CD4-positive, alpha-beta T cell treated with Interleukin-2 at 100 ng/mL for 4 hours (primary cell): ENCODE results near the gene CROCC.
"Not testable (repeated sequence)": the region's sequence is repeated elsewhere in the genome, so short reads cannot be mapped to it uniquely, and the experiment has no call there.

Source experiments
- DNase-seq: peaks from one replicate; pipeline ENCODE4 v3.0.0-alpha.2; 2020; ENCODE audit warnings: low spot score

The CROCC gene, protein sequence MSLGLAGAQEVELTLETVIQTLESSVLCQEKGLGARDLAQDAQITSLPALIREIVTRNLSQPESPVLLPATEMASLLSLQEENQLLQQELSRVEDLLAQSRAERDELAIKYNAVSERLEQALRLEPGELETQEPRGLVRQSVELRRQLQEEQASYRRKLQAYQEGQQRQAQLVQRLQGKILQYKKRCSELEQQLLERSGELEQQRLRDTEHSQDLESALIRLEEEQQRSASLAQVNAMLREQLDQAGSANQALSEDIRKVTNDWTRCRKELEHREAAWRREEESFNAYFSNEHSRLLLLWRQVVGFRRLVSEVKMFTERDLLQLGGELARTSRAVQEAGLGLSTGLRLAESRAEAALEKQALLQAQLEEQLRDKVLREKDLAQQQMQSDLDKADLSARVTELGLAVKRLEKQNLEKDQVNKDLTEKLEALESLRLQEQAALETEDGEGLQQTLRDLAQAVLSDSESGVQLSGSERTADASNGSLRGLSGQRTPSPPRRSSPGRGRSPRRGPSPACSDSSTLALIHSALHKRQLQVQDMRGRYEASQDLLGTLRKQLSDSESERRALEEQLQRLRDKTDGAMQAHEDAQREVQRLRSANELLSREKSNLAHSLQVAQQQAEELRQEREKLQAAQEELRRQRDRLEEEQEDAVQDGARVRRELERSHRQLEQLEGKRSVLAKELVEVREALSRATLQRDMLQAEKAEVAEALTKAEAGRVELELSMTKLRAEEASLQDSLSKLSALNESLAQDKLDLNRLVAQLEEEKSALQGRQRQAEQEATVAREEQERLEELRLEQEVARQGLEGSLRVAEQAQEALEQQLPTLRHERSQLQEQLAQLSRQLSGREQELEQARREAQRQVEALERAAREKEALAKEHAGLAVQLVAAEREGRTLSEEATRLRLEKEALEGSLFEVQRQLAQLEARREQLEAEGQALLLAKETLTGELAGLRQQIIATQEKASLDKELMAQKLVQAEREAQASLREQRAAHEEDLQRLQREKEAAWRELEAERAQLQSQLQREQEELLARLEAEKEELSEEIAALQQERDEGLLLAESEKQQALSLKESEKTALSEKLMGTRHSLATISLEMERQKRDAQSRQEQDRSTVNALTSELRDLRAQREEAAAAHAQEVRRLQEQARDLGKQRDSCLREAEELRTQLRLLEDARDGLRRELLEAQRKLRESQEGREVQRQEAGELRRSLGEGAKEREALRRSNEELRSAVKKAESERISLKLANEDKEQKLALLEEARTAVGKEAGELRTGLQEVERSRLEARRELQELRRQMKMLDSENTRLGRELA (N-terminal part only)

DNA sequence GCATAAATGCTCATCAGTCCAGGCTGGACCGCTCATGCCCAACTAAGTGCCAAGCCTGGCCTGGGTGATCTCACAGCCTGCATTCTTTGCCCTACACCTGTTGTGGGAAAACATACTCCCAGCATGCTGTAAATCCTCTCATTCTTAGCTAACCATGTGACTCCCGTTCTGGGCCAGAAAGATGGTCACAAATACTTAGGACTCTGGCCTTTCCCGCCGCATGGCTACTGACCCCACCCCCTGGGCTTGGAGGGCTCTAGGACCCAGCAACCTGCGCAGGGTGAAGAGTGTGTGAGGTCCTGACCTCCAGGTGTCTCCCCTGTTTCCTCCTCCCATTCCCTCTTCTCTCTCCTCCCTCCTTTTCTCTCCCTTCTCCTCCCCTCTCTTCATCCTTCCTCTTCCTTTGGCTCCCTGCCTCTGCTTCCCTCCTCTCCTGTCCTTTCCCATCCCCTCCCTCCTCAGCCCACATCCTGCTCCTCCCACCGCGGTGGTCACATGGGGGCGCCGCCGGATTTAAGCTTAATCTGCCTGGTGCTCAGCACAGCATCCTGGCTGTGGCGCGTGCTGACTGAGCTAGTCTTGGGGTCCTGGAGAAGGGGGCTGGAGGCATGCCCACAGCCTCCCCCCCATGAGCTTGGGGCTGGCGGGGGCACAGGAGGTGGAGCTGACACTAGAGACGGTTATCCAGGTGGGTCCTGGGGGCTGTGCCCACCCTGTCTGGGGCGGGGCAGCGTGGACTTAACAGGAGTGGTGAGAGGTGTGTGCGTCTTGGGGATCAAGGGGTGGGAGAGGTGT lies at the start of gene CROCC:
CROCC (plus strand) TSS at position 541 of the 795 bp plus-strand sequence; CDS start at position 629, 88 bp downstream.
- DNase-seq = peak; percentile 26

DNA sequence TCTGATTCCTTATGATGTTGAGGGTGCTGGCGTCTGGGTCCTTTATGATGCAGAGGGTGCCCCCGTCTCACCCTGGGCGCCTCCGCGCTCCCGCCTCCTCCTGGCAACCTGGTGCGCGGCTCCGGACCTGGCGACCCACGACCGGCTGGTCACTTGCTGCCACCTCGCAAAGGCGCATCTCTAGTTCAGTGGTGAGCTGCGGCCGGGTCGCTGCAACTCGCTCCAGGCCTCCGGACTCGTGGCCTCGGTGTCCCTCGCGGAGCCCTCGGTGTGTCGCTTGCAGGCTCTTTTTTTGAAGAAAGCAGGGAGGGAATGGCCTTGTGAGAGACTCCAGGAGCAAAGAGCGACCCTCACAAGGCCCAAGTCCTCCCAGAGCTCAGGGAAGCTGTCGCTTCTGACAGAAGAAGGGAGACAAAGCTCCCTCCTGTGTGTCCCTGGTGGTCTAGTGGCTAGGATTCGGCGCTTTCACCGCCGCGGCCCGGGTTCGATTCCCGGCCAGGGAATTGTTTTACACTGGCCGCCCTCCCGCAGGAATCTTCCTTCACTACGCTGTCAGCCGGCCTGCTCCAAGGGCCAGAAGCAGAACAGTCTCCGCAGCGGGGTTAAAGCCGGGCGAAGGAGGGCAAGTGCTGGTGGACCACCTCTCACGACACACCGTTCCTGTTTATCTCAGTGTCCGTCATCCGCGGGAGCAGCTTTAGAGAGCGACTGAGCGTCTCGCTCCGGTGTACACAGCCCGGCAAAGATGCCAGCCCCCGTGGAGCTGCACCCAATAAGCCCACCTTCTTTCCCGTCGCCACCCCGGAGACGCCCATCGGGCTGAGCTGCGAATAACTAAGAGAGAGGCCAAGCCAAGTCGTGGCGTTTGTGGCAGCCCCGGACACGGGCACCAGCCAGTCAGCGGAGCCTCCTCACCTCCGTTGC lies 49.3 kb upstream of the CROCC start:
- not testable (repeated sequence) for DNase-seq

DNA sequence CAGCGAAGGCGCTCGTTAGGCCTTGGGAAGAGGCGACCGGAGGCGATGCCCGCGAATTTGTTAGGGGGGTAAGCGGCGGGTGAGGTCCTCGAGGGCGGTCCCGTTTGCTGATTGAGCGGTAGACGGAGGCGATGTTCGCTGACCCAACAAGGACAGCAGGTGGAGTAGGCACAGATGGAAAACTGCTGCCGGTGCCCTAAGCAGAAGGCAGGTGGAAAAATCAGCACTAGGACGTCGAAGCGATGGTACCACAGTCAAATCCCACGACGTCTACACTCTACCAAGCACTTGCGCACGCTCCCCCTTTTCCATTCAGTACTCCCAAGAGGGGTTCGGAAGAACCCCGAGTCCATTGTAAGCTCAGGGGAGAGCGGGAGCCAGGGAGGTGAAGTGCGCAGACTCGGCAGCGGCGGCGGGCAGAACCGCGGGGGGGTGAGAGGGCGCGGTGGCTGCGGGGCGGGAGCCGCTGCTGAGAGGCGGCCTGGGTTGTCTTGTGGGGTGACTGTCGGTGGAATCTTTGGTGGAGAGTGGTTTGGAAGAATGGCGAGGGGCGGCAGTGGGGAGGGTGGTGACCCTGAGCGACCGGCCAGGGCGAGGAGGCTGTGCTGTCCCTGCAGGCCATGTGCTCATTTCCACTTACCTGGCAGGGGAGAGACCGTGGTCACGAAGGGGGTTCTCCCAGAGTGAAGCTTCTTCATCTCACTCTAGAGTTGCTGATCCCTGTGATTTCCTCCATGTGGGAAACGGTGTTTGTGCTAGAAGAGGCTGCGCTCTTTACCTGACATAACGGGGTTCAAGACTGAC lies 48.5 kb upstream of the CROCC start:
- DNase-seq = peak; percentile 36

DNA sequence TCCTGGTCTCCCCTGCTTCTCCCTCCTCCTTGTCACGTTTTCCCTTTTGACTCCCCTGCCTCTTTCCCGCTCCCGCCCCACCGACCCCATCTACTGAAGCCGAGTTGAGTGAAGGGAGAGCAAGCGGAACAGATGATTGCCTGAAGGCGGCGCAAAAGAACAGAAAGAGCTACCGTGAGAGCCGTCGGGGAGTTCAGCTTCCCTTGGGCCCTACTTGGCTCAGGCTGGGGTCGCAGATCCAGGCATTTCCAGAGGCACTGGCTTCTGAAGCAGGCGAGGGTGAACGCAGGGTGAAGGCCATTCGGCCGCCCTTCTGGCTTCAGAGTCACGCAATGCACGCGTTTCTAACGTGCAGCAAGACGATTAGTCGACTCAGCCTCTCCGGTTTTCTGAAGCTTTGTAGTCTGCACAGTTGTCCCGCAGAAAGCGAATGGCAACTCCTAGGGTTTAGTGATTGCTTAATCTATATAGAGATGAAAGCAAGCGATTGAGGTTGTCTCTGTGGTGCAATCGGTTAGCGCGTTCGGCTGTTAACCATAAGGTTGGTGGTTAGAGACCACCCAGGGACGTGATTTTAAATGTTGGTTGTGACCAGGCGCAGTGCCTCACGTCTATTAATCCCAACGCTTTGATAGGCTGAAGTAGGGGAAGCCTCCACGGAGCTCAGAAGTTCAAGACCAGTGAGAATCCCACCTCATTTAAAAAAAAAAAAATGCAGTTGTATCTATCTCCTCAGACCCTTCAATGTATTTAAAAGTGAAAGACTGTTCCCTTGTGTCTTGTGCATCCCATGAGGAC lies 46.6 kb upstream of the CROCC start:
- not testable (repeated sequence) for DNase-seq

DNA sequence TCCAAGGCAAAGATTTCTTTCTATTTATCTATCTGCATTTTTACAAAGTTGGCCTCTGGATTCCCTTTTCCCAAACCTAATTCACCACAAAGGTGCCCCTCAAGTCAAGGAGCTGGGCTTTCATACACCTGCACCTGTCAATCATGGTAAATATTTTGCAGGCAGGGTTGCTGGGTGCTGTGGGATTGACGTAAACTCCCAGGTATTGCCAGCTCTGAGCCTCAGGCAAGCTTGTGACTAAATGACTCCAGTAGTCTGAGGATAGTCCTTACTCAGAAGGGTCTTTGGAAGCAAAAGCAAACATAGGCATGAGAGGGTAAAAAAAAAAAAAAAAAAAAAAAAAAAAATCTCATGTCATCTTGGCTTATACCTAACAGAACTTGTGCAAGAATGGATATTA lies 40.0 kb upstream of the CROCC start:
- DNase-seq = not testable (repeated sequence)

DNA sequence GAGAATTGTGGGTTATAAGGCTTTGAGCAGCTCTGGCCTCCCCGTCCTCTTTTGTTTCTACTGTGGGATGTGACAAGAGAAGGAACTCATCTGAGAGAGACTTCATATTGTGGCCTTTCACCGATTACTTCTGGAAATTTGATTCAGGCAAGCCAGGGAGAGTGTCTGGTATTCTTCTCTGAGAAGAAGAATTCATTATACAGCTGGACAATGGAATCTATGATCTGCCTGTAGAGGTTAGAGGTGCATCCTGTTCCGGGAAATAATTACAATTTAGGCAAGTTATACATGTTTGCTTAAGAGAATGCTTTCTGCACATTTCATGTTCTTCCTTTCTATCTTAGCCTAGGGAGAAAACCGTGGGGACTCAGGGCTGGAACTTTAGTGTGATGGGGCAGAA lies 38.7 kb upstream of the CROCC start:
- no peak for DNase-seq

DNA sequence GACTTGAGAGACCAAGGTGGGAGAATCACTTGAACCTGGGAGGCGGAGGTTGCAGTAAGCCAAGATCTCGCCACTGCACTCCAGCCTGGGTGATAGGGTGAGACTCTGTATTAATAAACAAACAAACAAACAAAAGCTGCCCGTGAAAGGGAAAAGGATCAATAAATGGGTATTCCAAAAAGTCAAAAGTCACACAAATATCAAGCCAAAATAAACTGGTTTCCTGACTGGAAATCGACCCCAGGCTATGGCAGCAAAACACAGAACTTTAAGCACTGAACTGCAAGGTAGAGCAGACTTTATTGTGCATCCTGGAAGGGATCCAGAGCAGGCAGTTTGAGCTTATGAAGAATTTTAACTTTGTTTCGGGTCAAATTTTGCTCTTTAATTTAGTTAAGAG lies 37.2 kb upstream of the CROCC start:
- DNase-seq = not testable (repeated sequence)

DNA sequence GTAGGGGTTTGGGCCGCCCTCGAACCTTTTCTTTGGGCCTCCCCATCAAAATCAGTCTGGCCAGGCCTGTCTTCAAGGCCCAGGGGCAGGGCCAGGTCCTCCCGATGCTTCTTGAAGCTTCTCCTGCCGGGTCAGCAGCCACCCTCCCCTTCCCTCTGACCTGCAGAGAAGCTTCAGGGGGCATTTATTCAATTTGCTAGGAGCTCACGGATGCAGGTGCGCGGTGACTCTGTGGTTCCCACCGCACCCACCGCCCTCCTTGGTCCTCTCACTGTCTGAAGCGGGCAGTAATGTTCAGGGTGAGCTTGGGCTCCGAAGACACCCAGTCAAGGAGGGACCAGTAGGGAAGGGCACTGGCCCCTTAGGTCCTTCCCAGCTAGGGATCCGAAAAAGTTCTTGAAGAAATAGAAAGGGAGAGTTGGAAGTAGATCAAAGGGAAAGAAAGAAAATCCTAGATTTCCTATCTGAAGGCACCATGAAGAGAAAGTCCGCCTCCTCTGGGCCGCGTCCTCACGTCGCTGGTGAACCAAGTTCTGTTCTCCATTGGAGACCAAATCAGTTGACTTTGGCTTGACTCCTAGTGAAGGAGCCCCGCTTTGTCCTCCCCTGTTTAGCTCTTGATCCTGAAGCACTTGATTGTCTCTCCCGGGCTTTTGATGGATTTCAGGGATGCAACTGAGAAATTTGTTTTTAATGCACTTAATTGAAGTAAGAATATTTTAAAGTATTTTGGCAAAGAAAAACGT lies 34.7 kb upstream of the CROCC start:
- no peak for DNase-seq

DNA sequence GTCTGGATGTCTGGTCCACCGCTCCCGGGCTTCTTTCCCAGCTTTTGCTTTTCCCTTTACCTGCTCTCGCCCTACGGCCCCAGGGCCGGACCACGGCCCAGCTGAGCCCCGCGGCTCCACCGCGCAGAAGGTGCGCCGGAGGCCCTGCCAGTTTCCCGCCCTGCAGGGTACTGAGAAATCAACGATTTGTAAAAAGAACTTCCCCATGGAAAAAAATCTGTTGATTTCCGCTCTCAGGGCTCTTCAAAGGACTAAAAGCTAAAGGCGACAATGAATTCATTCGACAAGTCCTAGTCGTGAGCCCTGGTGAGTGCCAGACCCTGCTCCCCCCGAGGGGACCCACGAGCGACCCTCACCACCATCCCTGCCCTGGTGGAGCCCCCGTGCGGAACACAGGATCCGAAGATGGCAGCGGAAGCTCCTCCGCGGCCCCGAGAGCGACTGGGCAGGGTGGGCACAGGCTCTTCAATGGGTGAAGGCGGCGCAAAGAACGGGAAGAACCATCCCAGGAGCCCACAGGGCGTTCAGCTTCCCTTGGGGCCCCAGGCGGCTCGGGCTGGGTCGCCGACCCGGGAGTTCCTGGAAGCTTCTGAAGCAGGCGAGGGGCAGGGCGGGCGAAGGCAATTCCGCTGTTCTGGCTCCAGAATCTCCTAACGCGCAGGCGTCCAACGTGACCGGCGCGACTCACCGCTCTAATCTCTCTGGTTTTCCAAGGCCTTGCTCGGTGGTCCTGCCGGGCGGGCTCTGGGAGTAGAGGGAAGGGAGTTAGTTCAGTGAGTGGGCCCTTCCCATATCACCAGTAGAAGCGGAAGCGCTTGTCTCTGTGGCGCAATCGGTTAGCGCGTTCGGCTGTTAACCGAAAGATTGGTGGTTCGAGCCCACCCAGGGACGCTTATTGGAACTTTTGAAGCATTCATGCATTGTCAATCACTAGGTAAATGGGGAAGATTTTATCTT lies 32.6 kb upstream of the CROCC start:
- peak; percentile 59 for DNase-seq

DNA sequence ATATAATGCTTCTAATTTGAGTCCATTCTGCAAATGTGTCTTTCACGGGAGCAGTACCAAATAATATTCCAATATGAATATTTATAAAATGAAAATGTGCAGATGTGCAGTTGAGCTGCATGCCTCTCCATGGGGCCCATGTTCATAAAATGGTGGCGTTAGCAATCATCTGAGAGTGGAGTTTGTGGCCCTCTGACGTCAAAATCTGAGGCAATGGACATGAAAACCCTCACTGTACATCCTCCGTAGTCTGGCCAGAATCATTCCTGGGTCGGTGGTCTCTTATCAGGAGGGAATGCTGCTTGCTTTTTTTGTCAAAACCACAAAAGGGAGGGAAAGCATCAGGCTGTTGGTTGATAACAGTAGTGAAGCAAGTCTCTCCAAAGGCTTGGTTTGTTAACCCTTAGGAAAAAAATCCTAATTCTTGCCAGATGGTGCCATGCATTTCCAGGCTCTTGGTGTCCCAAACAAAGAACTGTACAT lies 31.2 kb upstream of the CROCC start:
- not testable (repeated sequence) for DNase-seq

DNA sequence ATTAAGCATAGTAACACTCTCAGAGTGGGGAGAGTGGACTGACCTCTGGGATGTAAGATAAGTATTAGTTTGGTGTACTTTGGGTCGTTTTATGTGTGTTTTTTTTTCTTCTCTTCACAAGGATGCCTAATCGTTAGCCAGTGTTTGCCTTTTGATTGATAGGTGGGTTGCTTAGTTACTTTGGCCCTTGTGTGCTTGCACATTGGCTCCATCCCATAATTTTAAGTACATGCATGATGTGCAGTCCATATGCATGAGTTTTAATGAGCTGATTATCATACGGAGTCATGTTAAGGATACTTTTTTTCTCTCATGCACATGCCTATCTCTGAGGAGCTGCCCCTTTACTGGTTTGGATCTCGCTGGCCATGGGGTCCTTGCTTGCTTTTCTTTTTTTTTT lies 30.7 kb upstream of the CROCC start:
- not testable (repeated sequence) for DNase-seq

DNA sequence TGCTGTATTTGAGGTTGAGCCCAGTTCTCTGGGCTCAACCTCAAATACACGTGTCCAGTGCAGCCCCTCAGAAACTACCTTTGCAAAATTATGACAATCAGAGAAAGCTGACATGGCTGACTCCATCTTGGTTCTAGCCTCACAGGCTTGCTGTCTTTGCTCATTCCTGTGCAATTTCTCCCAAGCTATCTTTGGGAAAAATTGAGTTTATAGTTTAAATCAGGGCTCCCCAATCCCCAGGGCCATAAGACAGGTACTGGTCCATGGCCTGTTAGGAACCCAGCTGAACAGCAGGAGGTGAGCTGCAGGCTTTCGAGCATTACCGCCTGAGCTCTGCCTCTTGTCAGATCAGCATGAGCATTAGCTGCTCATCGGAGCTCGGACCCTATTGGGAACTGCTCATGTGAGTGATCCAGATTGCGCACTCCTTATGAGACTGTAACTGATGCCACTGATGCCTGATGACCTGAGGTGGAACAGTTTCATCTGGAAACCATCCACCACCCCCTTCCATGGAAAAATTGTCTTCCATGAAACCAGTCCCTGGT lies 28.7 kb upstream of the CROCC start:
- DNase-seq = not testable (repeated sequence)

DNA sequence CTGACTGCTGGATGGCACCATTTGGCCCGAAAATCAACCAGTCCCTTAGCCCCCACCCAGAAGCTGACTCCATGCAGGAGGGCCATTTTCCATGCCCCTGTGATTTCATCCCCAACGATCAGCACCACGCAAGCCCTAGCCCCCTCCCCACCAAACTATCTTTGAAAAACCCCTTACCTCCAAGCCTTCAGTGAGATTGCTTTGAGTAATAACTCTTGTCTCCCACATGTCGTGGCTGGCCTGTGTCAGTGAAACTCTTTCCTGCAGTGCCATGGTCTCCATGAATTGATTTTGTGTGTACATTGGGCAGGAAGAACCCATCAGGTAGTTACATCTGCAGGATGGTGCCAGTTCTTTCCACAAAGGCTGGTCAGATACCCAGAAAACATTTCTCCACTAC lies 27.9 kb upstream of the CROCC start:
- not testable (repeated sequence) for DNase-seq

DNA sequence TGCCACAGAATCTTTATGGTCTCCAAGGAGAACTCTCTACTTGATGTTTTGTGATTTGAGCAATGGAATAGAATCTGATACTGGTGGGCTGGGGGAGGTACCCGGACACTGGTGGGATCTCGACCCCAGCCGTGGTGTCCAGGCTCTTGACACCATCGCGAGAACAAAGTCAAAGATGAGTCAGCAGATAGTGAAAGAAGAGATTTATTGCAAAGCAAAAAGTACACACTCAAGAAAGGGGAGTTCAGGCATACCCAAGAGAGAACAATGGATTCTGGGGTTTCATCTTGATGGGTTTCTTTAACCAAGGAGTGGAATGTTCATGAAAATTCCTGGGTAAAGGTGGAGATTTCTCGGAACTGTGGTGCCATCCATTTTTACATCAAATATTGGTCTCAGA lies 27.4 kb upstream of the CROCC start:
- not testable (repeated sequence) for DNase-seq

DNA sequence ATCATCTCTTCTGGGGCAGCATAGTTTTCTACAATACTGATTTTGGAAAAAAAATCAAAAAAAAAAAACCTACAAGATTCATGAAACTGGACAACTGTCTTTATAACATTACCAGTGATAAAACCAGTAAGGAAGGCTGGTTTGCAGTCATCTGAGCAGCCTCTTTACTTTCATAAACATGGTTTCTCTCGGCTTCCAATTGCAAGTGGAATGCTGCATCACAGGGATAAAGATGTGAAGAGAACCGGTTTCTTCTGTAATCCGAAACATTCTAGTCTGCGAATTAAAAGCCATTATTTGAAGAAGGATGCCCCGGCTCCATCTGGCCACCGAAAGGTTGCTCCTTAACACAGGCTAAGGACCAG lies 26.5 kb upstream of the CROCC start:
- not testable (repeated sequence) for DNase-seq
